PC-9 (cell line): ENCODE data around the gene FBXL13. TPM values are rescaled to one million over a fixed set of nuclear protein-coding genes. Genes with fewer than 3 reads are reported as not detected.

ENCODE experiments used
- BruUV-seq: library from RNA; stranded (reverse); fragments of 400-500 nt; replicated peaks from 2 replicates; lab custom pipeline; 2021; lab: Mats Ljungman, UMichigan
- CTCF ChIA-PET: fragments of 300-600 bp; sonication (Branson Sonifier 250); formaldehyde crosslinking; loops from one replicate; lab custom pipeline; 2022; ENCODE audit warnings: antibody characterized with exemption; lab: Charles Lee
- POLR2A ChIA-PET: fragments of 300-600 bp; sonication (Branson Sonifier 250); formaldehyde crosslinking; loops from one replicate; lab custom pipeline; 2022; ENCODE audit warnings: antibody characterized with exemption; ENCODE audit not compliant: unreplicated experiment; lab: Charles Lee
- DNase-seq, 2 experiments: peaks; one replicate each; pipeline versions ENCODE4 v3.0.0 to v3.0.0-alpha.2; 2015 to 2022; ENCODE audit warnings: mixed read lengths in 1 of 2
- H2AFZ ChIP-seq: fragments of 200-600 bp; sonication (generic); 2 replicates; pipeline ENCODE4 v1.8.1; 2017; ENCODE audit warnings: antibody characterized with exemption
- H3F3A ChIP-seq: fragments of 200-600 bp; sonication (generic); 2 replicates; pipeline ENCODE4 v1.8.1; 2017; ENCODE audit warnings: antibody characterized with exemption, mild to moderate bottlenecking, low read depth; ENCODE audit not compliant: insufficient read depth
- H3K27ac ChIP-seq: fragments of 200-600 bp; sonication (generic); 2 replicates; pipeline ENCODE4 v1.6.1; 2016; ENCODE audit warnings: mixed run types
- H3K27me3 ChIP-seq: fragments of 200-600 bp; sonication (generic); 2 replicates; pipeline ENCODE4 v1.6.1; 2016; ENCODE audit warnings: low read depth, mixed run types; ENCODE audit not compliant: insufficient read depth
- H3K36me3 ChIP-seq: fragments of 200-600 bp; sonication (generic); 2 replicates; pipeline ENCODE4 v1.6.1; 2016; ENCODE audit warnings: low read depth, mixed run types
- H3K4me1 ChIP-seq: fragments of 200-600 bp; sonication (generic); replicated peaks from 2 replicates; pipeline ENCODE4 v1.6.1; 2016; ENCODE audit warnings: mixed run types; ENCODE audit not compliant: insufficient read depth
- H3K4me2 ChIP-seq: fragments of 200-600 bp; sonication (generic); 2 replicates; pipeline ENCODE4 v1.6.1; 2017; ENCODE audit warnings: mixed run types
- H3K4me3 ChIP-seq: fragments of 200-600 bp; sonication (generic); 2 replicates; pipeline ENCODE4 v1.6.1; 2016; ENCODE audit warnings: mixed run types
- H3K79me2 ChIP-seq: fragments of 200-600 bp; sonication (generic); 2 replicates; pipeline ENCODE4 v1.6.1; 2017; ENCODE audit warnings: low read depth, mixed run types
- H3K9me2 ChIP-seq: fragments of 200-600 bp; sonication (generic); 2 replicates; pipeline ENCODE4 v1.8.1; 2017; ENCODE audit warnings: mild to moderate bottlenecking; ENCODE audit not compliant: insufficient read depth
- H3K9me3 ChIP-seq: fragments of 200-600 bp; sonication (generic); 2 replicates; pipeline ENCODE4 v1.8.1; 2016; ENCODE audit warnings: low read depth; ENCODE audit not compliant: insufficient read depth
- H4K20me1 ChIP-seq: fragments of 200-600 bp; sonication (generic); 2 replicates; pipeline ENCODE4 v1.8.1; 2017; ENCODE audit not compliant: insufficient read depth
- CTCF ChIP-seq: fragments of 200-600 bp; sonication (generic); conservative IDR thresholded peaks from 2 replicates; pipeline ENCODE4 v1.6.1; 2017; ENCODE audit warnings: mixed run types, antibody characterized with exemption, mild to moderate bottlenecking, moderate library complexity
- EZH2 ChIP-seq: fragments of 200-600 bp; sonication (generic); IDR thresholded peaks from 2 replicates; pipeline ENCODE4 v1.8.0; 2017; ENCODE audit warnings: antibody characterized with exemption, low read depth
- intact Hi-C: fragments of 100-400 bp; cut with micrococcal nuclease; formaldehyde crosslinking; loops from one replicate; pipeline ENCODE4 v1.10.0; 2022; ENCODE audit not compliant: unreplicated experiment
- total RNA-seq: library from RNA; stranded (reverse); gene quantifications from 2 replicates; pipeline ENCODE4 v1.2.3, GENCODE V29; 2021

FBXL13 gene
- total RNA-seq, 1 experiment from 2014 or later = 19.4 TPM

- no peak overlapping the region for H3K4me2 ChIP-seq
- ChIA-PET CTCF (no interaction called here), POLR2A (no interaction called here)
- no peaks in the 10 kb centered on the region for H3K79me2 ChIP-seq
- TF ChIP-seq CTCF (no peak), EZH2 (no peak)
- H4K20me1 ChIP-seq = no peaks in the 10 kb centered on the region
- H3K4me1 ChIP-seq = no peaks in the 10 kb centered on the region
- H3K4me3 ChIP-seq = no peak overlapping the region
- BruUV-seq = no TSS peak
- no peak overlapping the region for H3K27ac ChIP-seq
- no peaks in the 10 kb centered on the region for H3F3A ChIP-seq
- intact Hi-C loops = no loop called here
- H3K27me3 ChIP-seq = no peaks in the 10 kb centered on the region
- no peaks in the 10 kb centered on the region for H3K9me2 ChIP-seq
- no peaks in the 10 kb centered on the region for H3K9me3 ChIP-seq
- H2AFZ ChIP-seq = no peak overlapping the region
- no peaks in the 10 kb centered on the region for H3K36me3 ChIP-seq
- no peak for DNase-seq
These were observed 140.4 kb downstream of the FBXL13 start for GRCh38 chr7:102934239-102934638.

GRCh38 chr7:102933763-102934162, 140.8 kb downstream of the FBXL13 start:
- intact Hi-C loops = no loop called here
- H3K4me1 ChIP-seq = no peaks in the 10 kb centered on the region
- no peak overlapping the region for H3K27ac ChIP-seq
- no peaks in the 10 kb centered on the region for H3K9me2 ChIP-seq
- H2AFZ ChIP-seq = no peak overlapping the region
- H4K20me1 ChIP-seq = no peaks in the 10 kb centered on the region
- H3K36me3 ChIP-seq = no peaks in the 10 kb centered on the region
- no peak for TF ChIP-seq EZH2
- no peak for TF ChIP-seq CTCF
- no peak overlapping the region for H3K4me3 ChIP-seq
- ChIA-PET POLR2A (no interaction called here), CTCF (interaction anchor here (0.6 kb wide), 1 partner anchor 9 kb away, joined by 3 read pairs; no protein-coding TSS in a partner anchor)
- H3K9me3 ChIP-seq = no peaks in the 10 kb centered on the region
- H3F3A ChIP-seq = no peaks in the 10 kb centered on the region
- no peaks in the 10 kb centered on the region for H3K27me3 ChIP-seq
- H3K79me2 ChIP-seq = no peaks in the 10 kb centered on the region
- DNase-seq = no peak
- BruUV-seq = no TSS peak
- H3K4me2 ChIP-seq = no peak overlapping the region

- POLR2A ChIA-PET = no interaction called here
- no peaks in the 10 kb centered on the region for H3K4me1 ChIP-seq
- TF ChIP-seq CTCF (no peak), EZH2 (no peak)
- CTCF ChIA-PET = no interaction called here
- no peak for DNase-seq
- intact Hi-C loops = no loop called here
- BruUV-seq = no TSS peak
- no peaks in the 10 kb centered on the region for H3K79me2 ChIP-seq
- H4K20me1 ChIP-seq = no peaks in the 10 kb centered on the region
- no peak overlapping the region for H3K4me2 ChIP-seq
- no peaks in the 10 kb centered on the region for H3K36me3 ChIP-seq
- no peaks in the 10 kb centered on the region for H3K9me2 ChIP-seq
- no peaks in the 10 kb centered on the region for H3F3A ChIP-seq
- no peak overlapping the region for H3K27ac ChIP-seq
- no peaks in the 10 kb centered on the region for H3K9me3 ChIP-seq
- H3K27me3 ChIP-seq = no peaks in the 10 kb centered on the region
- H3K4me3 ChIP-seq = no peak overlapping the region
- no peak overlapping the region for H2AFZ ChIP-seq
These were observed 142.8 kb downstream of the FBXL13 start for GRCh38 chr7:102931757-102932156.
